ENCODE data around the gene RPRD1B.
"Not testable (repeated sequence)": the region's sequence is repeated elsewhere in the genome, so short reads cannot be mapped to it uniquely, and the experiment has no call there.

The RPRD1B gene

DNA sequence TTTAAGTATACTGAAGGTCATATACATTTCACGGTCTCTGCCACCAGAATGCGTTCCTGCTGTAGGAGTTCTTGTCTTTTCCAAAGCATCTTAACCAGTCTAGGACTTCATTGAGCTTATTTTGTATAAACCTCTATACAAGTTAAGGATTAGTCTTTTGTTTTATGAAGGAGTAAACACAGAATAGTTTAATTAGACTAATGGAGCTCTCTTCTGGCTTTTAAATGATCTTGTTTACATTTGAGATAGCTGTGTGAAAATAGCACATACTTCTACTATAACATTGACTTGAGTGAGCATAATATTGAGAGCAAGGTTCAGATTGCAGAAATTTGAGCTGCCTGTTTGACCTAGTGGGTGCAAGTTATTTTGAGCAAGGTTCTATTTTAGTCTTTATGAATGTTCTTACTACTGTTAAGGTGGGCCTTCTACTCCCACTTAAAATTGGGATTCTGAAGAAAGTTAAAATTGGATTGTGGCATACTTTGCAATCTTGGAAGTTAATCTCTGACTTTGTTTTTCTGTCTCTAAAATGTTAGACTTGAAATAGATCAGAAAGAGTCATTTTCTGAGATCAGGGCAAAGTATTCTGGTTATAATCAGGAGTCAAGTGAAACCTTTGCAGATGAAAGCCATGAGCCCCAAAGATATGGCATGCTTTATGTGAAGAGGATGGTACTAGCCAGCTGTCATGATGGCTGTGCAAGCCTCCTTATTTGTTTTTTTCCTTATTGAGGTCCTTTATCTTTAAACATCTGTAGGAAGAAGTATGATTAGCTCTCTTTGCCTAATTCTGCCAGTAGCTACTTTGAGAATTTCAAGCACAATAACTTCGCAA lies 41.8 kb downstream of the RPRD1B start:
- DNase-seq: no peak

DNA sequence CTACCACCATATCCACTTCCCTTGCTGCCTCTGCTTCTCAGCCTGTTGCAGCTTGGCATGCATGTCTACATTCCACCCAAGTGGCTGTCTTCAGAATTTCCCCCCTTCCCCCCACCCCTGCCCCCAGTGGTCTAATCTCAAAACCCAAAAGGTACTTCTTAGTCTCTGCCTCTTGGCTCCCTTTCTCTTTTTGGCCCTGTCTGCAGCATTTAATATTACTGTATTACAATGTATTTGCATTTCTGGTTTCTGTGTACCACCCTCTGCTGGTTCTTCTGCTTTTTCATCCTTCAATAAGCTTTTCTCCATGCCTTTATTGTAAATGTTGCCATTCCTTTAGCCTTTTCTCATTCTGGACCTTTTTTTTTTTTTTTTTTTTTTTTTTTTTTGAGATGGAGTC lies 43.0 kb downstream of the RPRD1B start:
- DNase-seq: no peak

- no peak for DNase-seq
These were observed 44.5 kb downstream of the RPRD1B start for GRCh38 chr20:38078084-38078483.

GRCh38 chr20:38079353-38079752 lies 45.8 kb downstream of the RPRD1B start:
- DNase-seq: no peak

GRCh38 chr20:38081575-38081974 lies 48.0 kb downstream of the RPRD1B start:
- no peak for DNase-seq

GRCh38 chr20:38082894-38083293 lies 49.3 kb downstream of the RPRD1B start:
- no peak for DNase-seq

DNA sequence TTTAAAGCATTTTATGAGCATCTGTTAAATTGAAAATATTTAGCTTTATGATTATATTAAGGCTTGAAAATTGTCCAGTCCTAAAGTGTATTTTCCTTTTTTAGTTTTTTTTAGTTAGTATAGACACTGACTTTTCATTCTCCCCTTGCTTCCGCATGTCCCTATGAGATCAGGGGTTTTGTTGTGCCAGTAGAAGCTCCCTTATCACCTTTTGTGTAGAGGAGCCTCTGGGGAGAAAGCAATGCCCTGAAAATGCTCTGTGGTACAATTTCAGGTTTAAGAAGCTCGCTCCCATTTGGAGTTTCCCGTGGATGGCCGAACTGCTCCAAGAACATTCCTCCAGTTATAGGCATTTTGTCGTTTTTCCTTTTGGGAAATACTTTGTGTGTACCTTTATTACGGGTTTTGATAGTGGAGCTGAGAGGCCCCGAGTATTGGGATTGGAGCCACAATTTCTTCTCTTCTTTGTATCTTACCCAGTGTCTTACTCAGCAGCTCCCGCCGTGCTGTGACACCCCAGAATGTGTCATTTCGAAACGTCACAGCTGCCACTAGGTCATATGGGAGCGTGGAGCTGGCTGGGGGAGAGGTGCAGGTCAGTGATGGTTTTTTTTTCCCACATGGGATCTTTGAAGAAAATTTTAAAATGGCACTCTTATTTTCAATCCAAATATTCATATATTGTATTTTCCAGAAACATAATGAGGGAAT lies 49.9 kb downstream of the RPRD1B start:
- DNase-seq: no peak

DNA sequence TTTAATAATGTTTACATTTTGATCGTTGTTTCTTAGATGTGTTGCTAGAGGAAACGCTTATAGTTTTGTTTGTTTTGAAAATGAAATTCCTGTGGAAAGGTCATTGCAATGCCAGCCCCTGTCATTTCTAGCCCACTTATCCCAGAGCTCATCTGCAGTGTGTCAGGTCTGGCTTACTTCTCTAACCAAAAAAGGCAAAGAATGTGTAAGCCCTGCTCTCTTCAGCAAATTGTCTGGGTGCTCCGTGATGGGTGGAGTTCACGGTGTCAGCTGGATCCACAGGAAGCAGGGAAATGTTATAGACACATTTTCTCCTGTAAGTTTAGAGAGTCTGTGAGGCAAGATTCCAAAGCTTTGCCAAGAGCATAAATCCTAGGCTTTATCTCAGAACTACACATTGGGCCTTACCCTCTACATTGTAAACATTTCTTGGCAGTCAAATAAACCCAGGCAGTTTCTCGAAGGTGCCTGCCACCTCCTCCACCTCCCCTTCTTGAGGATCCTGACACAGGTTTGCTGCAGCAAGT lies 50.9 kb downstream of the RPRD1B start:
- DNase-seq: no peak

DNA sequence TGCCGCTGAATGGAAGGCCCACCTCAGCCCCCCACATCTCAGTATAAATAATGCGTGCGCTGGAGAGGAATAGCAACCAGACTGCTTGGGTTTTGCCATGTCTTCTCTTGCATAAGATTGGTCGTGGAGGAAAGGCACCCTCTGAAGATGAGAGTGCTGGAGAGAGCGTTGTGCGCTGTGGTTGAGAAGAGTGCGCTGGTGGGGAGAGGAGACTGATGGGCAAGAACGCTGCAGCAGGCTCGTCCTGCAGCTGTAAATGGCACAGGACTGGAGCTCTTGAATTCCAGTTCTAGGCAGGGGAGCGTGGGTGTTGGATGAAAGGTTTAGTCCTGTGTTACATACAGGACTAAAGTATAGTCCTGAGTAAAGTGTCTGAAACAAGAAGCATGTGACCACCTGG lies 51.5 kb downstream of the RPRD1B start:
- DNase-seq: no peak

DNA sequence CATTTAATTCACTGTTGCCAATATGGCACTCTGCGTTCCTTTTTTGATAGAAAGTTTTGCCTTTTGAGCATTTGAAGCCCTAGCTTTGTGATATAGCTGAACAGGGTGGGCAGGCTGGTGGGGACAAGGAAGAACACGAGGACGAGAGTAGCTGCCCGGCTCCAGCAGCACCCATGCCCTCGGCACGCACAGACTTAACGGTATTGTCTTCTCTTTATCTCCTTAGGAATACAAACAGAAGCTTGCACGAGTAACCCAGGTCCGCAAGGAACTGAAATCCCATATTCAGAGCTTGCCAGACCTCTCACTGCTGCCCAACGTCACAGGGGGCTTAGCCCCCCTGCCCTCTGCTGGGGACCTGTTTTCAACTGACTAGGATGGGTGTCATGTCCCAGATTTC lies 56.0 kb downstream of the RPRD1B start:
- no peak for DNase-seq

DNA sequence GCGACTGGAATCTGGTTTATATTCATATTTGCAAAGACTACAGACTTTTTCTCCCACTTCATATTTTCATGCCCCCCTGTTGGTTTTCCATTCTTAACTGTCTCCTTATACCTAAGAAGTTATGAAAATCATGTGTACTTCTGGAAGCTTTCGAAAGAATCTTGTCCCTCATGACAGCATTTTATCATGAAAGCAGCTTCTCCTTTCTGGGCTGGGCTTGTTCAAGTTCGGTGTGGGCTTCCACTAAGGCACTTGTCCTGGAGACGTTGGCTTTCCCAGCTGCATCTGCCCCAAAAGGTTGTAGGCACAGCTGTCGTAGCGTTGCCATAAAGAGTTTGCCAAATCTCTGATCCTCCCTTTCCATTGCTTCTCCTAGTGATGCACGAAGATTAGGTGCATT lies 56.5 kb downstream of the RPRD1B start:
- no peak for DNase-seq

GRCh38 chr20:38091441-38092216 lies 58.1 kb downstream of the RPRD1B start:
- no peak for DNase-seq

DNA sequence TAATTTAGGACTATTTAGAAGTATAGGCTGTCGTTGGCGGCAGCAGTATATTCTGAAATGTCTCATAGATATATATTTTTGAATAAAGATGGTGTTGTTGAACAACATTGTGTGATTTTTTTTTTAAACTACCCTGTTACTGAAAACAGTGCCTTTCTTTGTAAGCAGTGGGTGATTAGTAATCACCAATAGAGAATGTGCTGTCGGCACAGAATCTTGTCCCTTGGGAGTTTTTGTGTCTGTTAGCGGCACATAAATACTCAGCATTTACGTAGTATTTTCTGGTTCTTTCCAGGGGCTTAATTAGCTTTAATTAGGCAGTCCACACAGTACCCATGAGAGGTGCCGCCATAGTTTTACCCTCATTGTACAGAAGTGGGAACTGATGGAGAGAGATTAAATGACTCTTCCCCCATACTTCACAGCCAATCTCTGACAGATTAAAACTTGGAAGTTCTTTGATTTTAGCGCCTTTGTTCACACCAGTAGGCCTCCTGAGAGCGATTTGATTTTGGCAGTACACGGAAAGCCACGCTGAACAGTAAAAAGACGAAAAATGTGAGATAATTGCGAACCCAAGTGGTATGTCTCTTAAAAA lies 58.8 kb downstream of the RPRD1B start:
- no peak for DNase-seq

- DNase-seq: no peak
These were observed 59.4 kb downstream of the RPRD1B start for GRCh38 chr20:38092915-38093314.

GRCh38 chr20:38093641-38094077 lies 60.1 kb downstream of the RPRD1B start:
- DNase-seq: no peak

GRCh38 chr20:38094373-38094891 lies 60.9 kb downstream of the RPRD1B start:
- no peak for DNase-seq

GRCh38 chr20:38095017-38095686 lies 61.6 kb downstream of the RPRD1B start:
- DNase-seq: no peak

DNA sequence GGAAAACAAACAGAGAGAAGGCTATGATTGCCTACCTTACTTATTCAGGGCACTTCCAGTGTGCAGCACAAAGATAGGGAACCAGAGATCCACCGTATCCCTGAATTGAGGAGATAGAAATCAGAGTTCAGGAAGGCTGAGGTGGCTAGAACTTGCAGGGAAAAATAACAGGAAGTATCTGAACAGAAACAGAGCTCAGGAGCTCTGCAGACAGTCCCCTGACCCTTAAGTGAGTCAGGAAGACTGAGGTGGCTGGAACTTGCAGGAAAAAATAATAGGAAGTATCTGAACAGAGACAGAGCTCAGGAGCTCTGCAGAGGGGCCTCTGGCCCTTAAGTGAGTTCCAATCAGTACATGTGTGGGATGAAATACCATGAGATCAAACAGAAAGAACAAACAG lies 65.4 kb downstream of the RPRD1B start:
- DNase-seq: no peak

DNA sequence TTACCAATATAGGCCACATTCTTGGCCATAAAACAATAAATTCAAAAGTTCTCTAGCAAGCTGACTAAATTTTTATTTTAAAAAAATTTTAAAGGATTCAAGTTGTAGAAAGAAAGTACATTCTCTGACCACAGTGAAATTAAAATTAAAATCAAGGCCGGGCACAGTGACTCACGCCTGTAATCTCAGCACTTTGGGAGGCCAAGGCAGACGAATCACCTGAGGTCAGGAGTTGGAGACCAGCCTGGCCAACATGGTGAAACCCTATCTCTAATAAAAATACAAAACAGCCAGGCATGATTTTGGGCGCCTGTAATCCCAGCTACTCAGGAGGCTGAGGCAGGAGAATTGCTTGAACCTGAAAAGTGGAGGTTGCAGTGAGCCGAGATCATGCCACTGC lies 68.7 kb downstream of the RPRD1B start:
- not testable (repeated sequence) for DNase-seq

DNA sequence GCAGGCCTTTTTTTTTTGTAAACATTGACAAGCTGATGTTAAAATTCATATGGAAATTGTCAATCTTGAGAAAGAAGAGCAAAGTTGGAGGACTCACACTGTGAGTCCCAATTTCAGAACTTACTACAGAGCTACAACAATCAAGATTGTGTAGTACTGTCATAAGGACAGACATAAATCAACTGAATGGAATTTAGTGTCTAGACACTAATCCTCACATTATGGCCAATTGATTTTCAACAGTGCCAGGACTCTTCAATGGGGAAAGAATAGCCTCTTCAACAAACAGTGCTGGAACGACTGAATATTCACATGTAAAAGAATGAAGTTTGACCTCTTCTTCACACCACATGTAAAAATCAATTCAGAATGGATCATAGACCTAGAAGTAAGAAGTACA lies 70.7 kb downstream of the RPRD1B start:
- DNase-seq: no peak

DNA sequence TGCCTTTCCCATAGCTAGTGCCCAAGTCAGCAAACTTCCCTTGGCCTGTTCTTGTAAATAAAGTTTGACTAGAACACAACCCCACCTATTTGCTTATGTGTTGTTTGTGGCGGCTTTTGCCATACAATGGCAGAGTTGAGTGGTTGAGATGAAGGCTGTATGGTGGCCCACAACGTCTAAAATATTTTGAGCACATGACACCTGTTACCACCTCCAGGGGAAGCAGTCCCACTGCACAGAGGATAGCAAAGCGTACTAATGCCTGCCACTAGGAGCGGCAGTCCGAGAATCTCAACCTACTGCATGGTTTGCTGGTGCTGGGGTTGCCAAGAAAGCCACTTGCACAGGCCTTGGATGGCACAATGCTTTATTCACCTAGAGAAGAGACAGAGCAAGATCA lies 72.9 kb downstream of the RPRD1B start:
- DNase-seq: no peak

GRCh38 chr20:38107386-38107785 lies 73.8 kb downstream of the RPRD1B start:
- DNase-seq: not testable (repeated sequence)
